Smooth muscle cell (in vitro differentiated cells): ENCODE results near the gene DEF6. TPM values are rescaled to one million over a fixed set of nuclear protein-coding genes. Genes with fewer than 3 reads are reported as not detected.

Source experiments
- DNase-seq: peaks from one replicate; lab custom pipeline; 2025; ENCODE audit not compliant: unreplicated experiment; lab: John Stamatoyannopoulos, UW
- H2AFZ ChIP-seq: fragments of 200-600 bp; sonication (generic); 2 replicates; pipeline ENCODE4 v1.6.0; 2016; ENCODE audit warnings: antibody characterized with exemption, low read depth, mild to moderate bottlenecking
- H3F3A ChIP-seq: fragments of 200-600 bp; sonication (generic); 2 replicates; pipeline ENCODE4 v1.6.0; 2017; ENCODE audit warnings: antibody characterized with exemption, low read depth
- H3K27ac ChIP-seq: fragments of 200-600 bp; sonication (generic); 2 replicates; pipeline ENCODE4 v1.5.1; 2016; ENCODE audit warnings: low read depth, mild to moderate bottlenecking
- H3K27me3 ChIP-seq: fragments of 200-600 bp; sonication (generic); 2 replicates; pipeline ENCODE4 v1.6.1; 2016; ENCODE audit warnings: low read depth, mild to moderate bottlenecking
- H3K36me3 ChIP-seq: fragments of 200-600 bp; sonication (generic); 2 replicates; pipeline ENCODE4 v1.5.1; 2016; ENCODE audit warnings: low read depth
- H3K4me1 ChIP-seq: fragments of 200-600 bp; sonication (generic); 2 replicates; pipeline ENCODE4 v1.5.1; 2016; ENCODE audit warnings: low read depth
- H3K4me2 ChIP-seq: fragments of 200-600 bp; sonication (generic); 2 replicates; pipeline ENCODE4 v1.6.0; 2016; ENCODE audit warnings: mild to moderate bottlenecking
- H3K4me3 ChIP-seq: fragments of 200-600 bp; sonication (generic); 2 replicates; pipeline ENCODE4 v1.5.1; 2016; ENCODE audit warnings: mild to moderate bottlenecking
- H3K79me2 ChIP-seq: fragments of 200-600 bp; sonication (generic); 2 replicates; pipeline ENCODE4 v1.6.0; 2016; ENCODE audit warnings: low read depth, mild to moderate bottlenecking
- H3K9ac ChIP-seq: fragments of 200-600 bp; sonication (generic); 2 replicates; pipeline ENCODE4 v1.6.0; 2016; ENCODE audit warnings: low read depth
- H3K9me3 ChIP-seq: fragments of 200-600 bp; sonication (generic); replicated peaks from 2 replicates; pipeline ENCODE4 v1.5.1; 2016; ENCODE audit warnings: low read depth
- H4K20me1 ChIP-seq: fragments of 200-600 bp; sonication (generic); 2 replicates; pipeline ENCODE4 v1.6.0; 2016; ENCODE audit warnings: low read depth
- CTCF ChIP-seq: fragments of 200-600 bp; sonication (generic); IDR thresholded peaks from 2 replicates; pipeline ENCODE4 v1.5.1; 2017; ENCODE audit warnings: borderline replicate concordance, mild to moderate bottlenecking, antibody characterized with exemption; ENCODE audit not compliant: insufficient read depth, poor library complexity, severe bottlenecking
- WGBS: methylation state at CpG from one replicate; pipeline ENCODE4 v1.1.7; 2016; ENCODE audit warnings: low lambda C conversion rate; 5-methylcytosine and 5-hydroxymethylcytosine counted together
- polyA plus RNA-seq: library from polyadenylated mRNA; unstranded; fragments of >200 nt; fragmentation: Nextera tagmentation; extraction: Ambion mirVana; gene quantifications from 2 replicates; pipeline ENCODE4 v1.2.1, GENCODE V29; 2016
- total RNA-seq: library from RNA; depleted of rRNA; stranded (reverse); fragments of >200 nt; gene quantifications from 2 replicates; pipeline ENCODE4 v1.2.3, GENCODE V29; 2014

Gene DEF6
- total and polyA plus RNA-seq, 2 experiments from 2014 or later = 2.8 to 3.6 TPM

GRCh38 chr6:35262596-35262995 is 35.0 kb upstream of the DEF6 start:
- no peak for DNase-seq
- no peaks in the 10 kb centered on the region for H3K9me3 ChIP-seq
- no peak overlapping the region for H2AFZ ChIP-seq
- no peak overlapping the region for H3K4me2 ChIP-seq
- no peaks in the 10 kb centered on the region for H3K36me3 ChIP-seq
- no peak overlapping the region for H3K4me3 ChIP-seq
- no peaks in the 10 kb centered on the region for H3K27me3 ChIP-seq
- H3F3A ChIP-seq = no peaks in the 10 kb centered on the region
- H3K27ac ChIP-seq = no peak overlapping the region
- WGBS = 74% methylated on average over 2 of the region's 2 CpGs
- H4K20me1 ChIP-seq = peaks cover 19% of the 10 kb centered on the region
- peaks cover 5% of the 10 kb centered on the region for H3K4me1 ChIP-seq
- TF ChIP-seq CTCF = no peak
- H3K79me2 ChIP-seq = peaks cover 10% of the 10 kb centered on the region
- no peak overlapping the region for H3K9ac ChIP-seq

GRCh38 chr6:35264550-35265274 is 32.9 kb upstream of the DEF6 start:
- DNase-seq = no peak
- H3K4me3 ChIP-seq = no peak overlapping the region
- H3K27ac ChIP-seq = no peak overlapping the region
- no peaks in the 10 kb centered on the region for H3F3A ChIP-seq
- no peak overlapping the region for H3K9ac ChIP-seq
- no peaks in the 10 kb centered on the region for H3K27me3 ChIP-seq
- H3K79me2 ChIP-seq = no peaks in the 10 kb centered on the region
- H3K9me3 ChIP-seq = no peaks in the 10 kb centered on the region
- no peak for TF ChIP-seq CTCF
- H4K20me1 ChIP-seq = peaks cover 19% of the 10 kb centered on the region
- no peak overlapping the region for H3K4me2 ChIP-seq
- H3K36me3 ChIP-seq = no peaks in the 10 kb centered on the region
- no peak overlapping the region for H2AFZ ChIP-seq
- no peaks in the 10 kb centered on the region for H3K4me1 ChIP-seq

GRCh38 chr6:35265523-35265922 is 32.1 kb upstream of the DEF6 start:
- Histone ChIP-seq H3F3A (no peaks in the 10 kb centered on the region), H3K9ac (no peak overlapping the region), H3K79me2 (no peaks in the 10 kb centered on the region), H3K4me3 (no peak overlapping the region), H3K4me1 (no peaks in the 10 kb centered on the region), H3K36me3 (no peaks in the 10 kb centered on the region), H3K27me3 (no peaks in the 10 kb centered on the region), H4K20me1 (peaks cover 19% of the 10 kb centered on the region), H2AFZ (no peak overlapping the region), H3K27ac (no peak overlapping the region), H3K9me3 (no peaks in the 10 kb centered on the region), H3K4me2 (no peak overlapping the region)
- no peak for TF ChIP-seq CTCF
- DNase-seq = no peak
- WGBS = 94% methylated on average over 2 of the region's 2 CpGs

GRCh38 chr6:35267446-35267845 is 30.2 kb upstream of the DEF6 start:
- no peaks in the 10 kb centered on the region for H3K4me1 ChIP-seq

More at GRCh38 chr6:35267446-35267845, 30.2 kb upstream of the DEF6 start:
- H3K27ac ChIP-seq = no peak overlapping the region
- WGBS = 84% methylated on average over 8 of the region's 8 CpGs
- H3K79me2 ChIP-seq = no peaks in the 10 kb centered on the region
- TF ChIP-seq CTCF = no peak
- H3K9me3 ChIP-seq = no peaks in the 10 kb centered on the region
- H3K4me3 ChIP-seq = no peak overlapping the region
- no peaks in the 10 kb centered on the region for H3K36me3 ChIP-seq
- no peak for DNase-seq
- H2AFZ ChIP-seq = no peak overlapping the region
- H3K9ac ChIP-seq = no peak overlapping the region
- no peaks in the 10 kb centered on the region for H3F3A ChIP-seq
- no peaks in the 10 kb centered on the region for H3K27me3 ChIP-seq
- H3K4me2 ChIP-seq = no peak overlapping the region
- peaks cover 25% of the 10 kb centered on the region for H4K20me1 ChIP-seq
